IMR-90 (cell line): ENCODE data around the gene USP10. TPM values are rescaled to one million over a fixed set of nuclear protein-coding genes. Genes with fewer than 3 reads are reported as not detected.
A peak's percentile ranks its signal among the peaks of the same experiment; 100 is the strongest.

Experiments
- ATAC-seq: fragments of 200-7000 bp; cut with Tn5 transposase; 2 replicates; pipeline ENCODE4 v1.9.1; 2020; ENCODE audit warnings: low read depth, mild to moderate bottlenecking, moderate library complexity
- BruUV-seq: library from RNA; stranded (reverse); fragments of 400-500 nt; replicated peaks from 2 replicates; lab custom pipeline; 2021; lab: Mats Ljungman, UMichigan
- CTCF ChIA-PET: fragments of 300-600 bp; formaldehyde crosslinking; extraction: SDS; loops from one replicate; lab custom pipeline; 2021; ENCODE audit warnings: antibody characterized with exemption; lab: Yijun Ruan, JAX
- POLR2A ChIA-PET: fragments of 300-600 bp; sonication (Branson Sonifier 250); formaldehyde crosslinking; loops from one replicate; lab custom pipeline; 2022; ENCODE audit warnings: antibody characterized with exemption; ENCODE audit not compliant: unreplicated experiment; lab: Charles Lee
- DNase-seq: peaks from one replicate; pipeline ENCODE4 v3.0.0; 2013
- H2AFZ ChIP-seq: replicated peaks from 2 replicates; pipeline ENCODE3; 2013; ENCODE audit warnings: low read length, mild to moderate bottlenecking; ENCODE audit not compliant: poor library complexity
- H2AK5ac ChIP-seq: 2 replicates; pipeline ENCODE4 v1.6.1; 2013; ENCODE audit warnings: low read depth, low read length, inconsistent platforms
- H2AK9ac ChIP-seq: replicated peaks from 2 replicates; pipeline ENCODE3; 2013; ENCODE audit warnings: mild to moderate bottlenecking, low read depth, low read length, moderate library complexity; ENCODE audit not compliant: poor library complexity
- H2BK120ac ChIP-seq: 2 replicates; pipeline ENCODE4 v1.6.1; 2013; ENCODE audit warnings: low read depth, low read length, inconsistent platforms
- H2BK15ac ChIP-seq: 3 replicates; pipeline ENCODE4 v1.6.1; 2013; ENCODE audit warnings: low read depth, low read length, inconsistent platforms
- H2BK20ac ChIP-seq: 2 replicates; pipeline ENCODE4 v1.6.1; 2013; ENCODE audit warnings: low read depth, mild to moderate bottlenecking, inconsistent platforms, low read length, moderate library complexity
- H2BK5ac ChIP-seq: 2 replicates; pipeline ENCODE4 v1.6.1; 2013; ENCODE audit warnings: mild to moderate bottlenecking, low read depth, low read length, inconsistent platforms; ENCODE audit not compliant: poor library complexity, severe bottlenecking
- H3K14ac ChIP-seq: replicated peaks from 2 replicates; pipeline ENCODE4 v1.6.1; 2013; ENCODE audit warnings: low read depth, low read length, inconsistent platforms
- H3K18ac ChIP-seq: 2 replicates; pipeline ENCODE4 v1.6.1; 2013; ENCODE audit warnings: low read depth, low read length, control low read depth
- H3K23ac ChIP-seq: 2 replicates; pipeline ENCODE4 v1.6.1; 2013; ENCODE audit warnings: low read depth, low read length, inconsistent platforms
- H3K27ac ChIP-seq: 2 replicates; pipeline ENCODE4 v1.5.1; 2013; ENCODE audit warnings: mild to moderate bottlenecking, control low read depth, low read length; ENCODE audit not compliant: insufficient read depth
- H3K27me3 ChIP-seq: 2 replicates; pipeline ENCODE4 v1.6.1; 2013; ENCODE audit warnings: low read length; ENCODE audit not compliant: control insufficient read depth, insufficient read depth
- H3K36me3 ChIP-seq: 2 replicates; pipeline ENCODE4 v1.6.1; 2013; ENCODE audit warnings: low read length, mixed read lengths; ENCODE audit not compliant: control insufficient read depth, insufficient read depth
- H3K4ac ChIP-seq: 2 replicates; pipeline ENCODE4 v1.6.1; 2013; ENCODE audit warnings: low read depth, low read length, inconsistent platforms
- H3K4me1 ChIP-seq: 2 replicates; pipeline ENCODE4 v1.6.1; 2013; ENCODE audit warnings: low read length, mixed read lengths; ENCODE audit not compliant: control insufficient read depth, insufficient read depth
- H3K4me2 ChIP-seq: 2 replicates; pipeline ENCODE4 v1.6.1; 2013; ENCODE audit warnings: low read depth, mild to moderate bottlenecking, control low read depth, low read length, moderate library complexity
- H3K4me3 ChIP-seq: 2 replicates; pipeline ENCODE4 v1.5.1; 2013; ENCODE audit warnings: low read depth, mild to moderate bottlenecking, control low read depth, low read length, moderate library complexity; ENCODE audit not compliant: insufficient read depth
- H3K56ac ChIP-seq: 2 replicates; pipeline ENCODE4 v1.6.1; 2013; ENCODE audit warnings: low read length, inconsistent platforms; ENCODE audit not compliant: insufficient read depth; ENCODE audit errors: extremely low read depth
- H3K79me1 ChIP-seq, 2 experiments: 2 replicates each; pipeline ENCODE4 v1.6.1; 2013; ENCODE audit warnings: low read length in 2 of 2, inconsistent platforms in 1 of 2, low read depth in 1 of 2
- H3K9ac ChIP-seq: 2 replicates; pipeline ENCODE4 v1.6.1; 2013; ENCODE audit warnings: low read depth, low read length, control low read depth
- H3K9me1 ChIP-seq: 2 replicates; pipeline ENCODE4 v1.6.1; 2013; ENCODE audit warnings: low read length, inconsistent platforms; ENCODE audit not compliant: insufficient read depth
- H3K9me3 ChIP-seq: 2 replicates; pipeline ENCODE4 v1.6.1; 2013; ENCODE audit warnings: low read length; ENCODE audit not compliant: control insufficient read depth, insufficient read depth
- H4K20me1 ChIP-seq: 2 replicates; pipeline ENCODE4 v1.6.1; 2013; ENCODE audit warnings: low read length, inconsistent platforms; ENCODE audit not compliant: insufficient read depth
- H4K5ac ChIP-seq: 2 replicates; pipeline ENCODE4 v1.6.1; 2013; ENCODE audit warnings: mild to moderate bottlenecking, low read depth, low read length, control low read depth
- H4K8ac ChIP-seq, 2 experiments: 2 replicates each; pipeline ENCODE4 v1.6.1; 2013; ENCODE audit warnings: low read depth in 2 of 2, low read length in 2 of 2, control low read depth in 1 of 2, inconsistent platforms in 1 of 2
- H4K91ac ChIP-seq: 2 replicates; pipeline ENCODE4 v1.6.1; 2013; ENCODE audit warnings: low read depth, low read length, inconsistent platforms; ENCODE audit not compliant: insufficient read depth
- CHD1 ChIP-seq: IDR thresholded peaks from 2 replicates; pipeline ENCODE4 v1.6.1; 2012; ENCODE audit warnings: low read depth, low read length, improper control_type of control experiment
- CTCF ChIP-seq: conservative IDR thresholded peaks from 2 replicates; pipeline ENCODE4 v1.5.1; 2012; ENCODE audit warnings: mild to moderate bottlenecking, low read depth, low read length, improper control_type of control experiment
- FOS ChIP-seq: fragments of 150-350 bp; IDR thresholded peaks from 2 replicates; pipeline ENCODE4 v1.6.1; 2016; ENCODE audit warnings: low read depth, low read length
- MAZ ChIP-seq: IDR thresholded peaks from 2 replicates; pipeline ENCODE4 v1.6.1; 2012; ENCODE audit warnings: low read depth, mild to moderate bottlenecking, low read length, improper control_type of control experiment, moderate library complexity, borderline replicate concordance
- POLR2A ChIP-seq: IDR thresholded peaks from 2 replicates; pipeline ENCODE4 v1.6.1; 2012; ENCODE audit warnings: mild to moderate bottlenecking, low read depth, low read length
- RFX5 ChIP-seq: IDR thresholded peaks from 2 replicates; pipeline ENCODE4 v1.8.0; 2012; ENCODE audit warnings: low read depth, mild to moderate bottlenecking, low read length, moderate library complexity
- USF2 ChIP-seq: fragments of 150-350 bp; IDR thresholded peaks from 2 replicates; pipeline ENCODE4 v1.6.1; 2017; ENCODE audit warnings: mild to moderate bottlenecking, antibody characterized with exemption, low read length, low read depth
- WGBS, 2 experiments: methylation state at CpG; one replicate each; pipeline versions ENCODE4 v1.1.5 to v1.1.7; 2013; ENCODE audit warnings: missing lambda C conversion rate in 2 of 2; ENCODE audit not compliant: insufficient read length in 1 of 2; ENCODE audit errors: extremely low coverage in 2 of 2; 5-methylcytosine and 5-hydroxymethylcytosine counted together
- dilution Hi-C: fragments of 300-500 bp; cut with HindIII; formaldehyde crosslinking; loops from one replicate; pipeline ENCODE4 v1.14.3; 2018; ENCODE audit warnings: low sequenced_read_pairs; ENCODE audit not compliant: unreplicated experiment
- in situ Hi-C: fragments of 300-500 bp; cut with MboI; formaldehyde crosslinking; loops from 3 replicates; pipeline ENCODE4 v1.14.3; 2019; ENCODE audit warnings: low sequenced_read_pairs, inconsistent platforms, mixed read lengths
- intact Hi-C: fragments of 100-400 bp; cut with micrococcal nuclease; formaldehyde crosslinking; loops from 2 replicates; pipeline ENCODE4 v1.10.0; 2022
- polyA plus RNA-seq, 3 experiments: library from polyadenylated mRNA; depleted of rRNA; stranded (reverse); fragments of >200 nt; gene quantifications; 2 replicates each; pipeline ENCODE4 v1.2.3, GENCODE V29; 2012; ENCODE audit warnings: low replicate concordance in 1 of 3
- total RNA-seq: library from RNA; depleted of rRNA; stranded (reverse); fragments of >200 nt; gene quantifications from 2 replicates; pipeline ENCODE4 v1.2.3, GENCODE V29; 2012
- TF ChIP-seq, protein P1 (sequence below): fragments of 150-350 bp; IDR thresholded peaks from 2 replicates; pipeline ENCODE4 v1.6.1; 2016; ENCODE audit warnings: low read depth, mild to moderate bottlenecking, low read length, moderate library complexity, borderline replicate concordance

Gene USP10
- total and polyA plus RNA-seq, 2 of the 4 experiments (the other 2 are of a cell fraction): 54.3 to 79.0 TPM

- ATAC-seq (peak; percentile 67), DNase-seq (peak; percentile 72)
- no peak for TF ChIP-seq RFX5
- TF ChIP-seq, protein P1, sequence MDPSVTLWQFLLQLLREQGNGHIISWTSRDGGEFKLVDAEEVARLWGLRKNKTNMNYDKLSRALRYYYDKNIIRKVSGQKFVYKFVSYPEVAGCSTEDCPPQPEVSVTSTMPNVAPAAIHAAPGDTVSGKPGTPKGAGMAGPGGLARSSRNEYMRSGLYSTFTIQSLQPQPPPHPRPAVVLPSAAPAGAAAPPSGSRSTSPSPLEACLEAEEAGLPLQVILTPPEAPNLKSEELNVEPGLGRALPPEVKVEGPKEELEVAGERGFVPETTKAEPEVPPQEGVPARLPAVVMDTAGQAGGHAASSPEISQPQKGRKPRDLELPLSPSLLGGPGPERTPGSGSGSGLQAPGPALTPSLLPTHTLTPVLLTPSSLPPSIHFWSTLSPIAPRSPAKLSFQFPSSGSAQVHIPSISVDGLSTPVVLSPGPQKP: no peak
- no peak for TF ChIP-seq FOS
- TF ChIP-seq CTCF: no peak
- TF ChIP-seq CHD1: no peak
- no peak for TF ChIP-seq POLR2A
- TF ChIP-seq USF2: no peak
- TF ChIP-seq MAZ: no peak
- Histone ChIP-seq H2AFZ (no peak overlapping the region), H3K79me1 (peaks cover 48 to 92% of the 10 kb centered on the region in 2 experiments), H2BK20ac (peak overlapping the region; percentile 95; the same call in 1 of the 2 replicates), H3K4me3 (no peak overlapping the region), H4K8ac (peak overlapping the region; percentile 66 to 91; a peak in 3 of 4 replicates), H3K9me3 (no peaks in the 10 kb centered on the region), H3K4me1 (peaks cover 23% of the 10 kb centered on the region), H3K9me1 (peaks cover 23% of the 10 kb centered on the region), H3K4me2 (peak overlapping the region; percentile 51; the same call in 1 of the 2 replicates), H2BK5ac (peak overlapping the region; percentile 91), H3K14ac (peak overlapping the region; percentile 88), H4K91ac (peak overlapping the region; percentile 88), H3K27ac (peak overlapping the region; percentile 72), H2BK120ac (peak overlapping the region; percentile 90), H3K36me3 (peaks cover 24% of the 10 kb centered on the region), H2AK9ac (no peak overlapping the region), H3K9ac (peak overlapping the region; percentile 5; the same call in 1 of the 2 replicates), H3K23ac (peak overlapping the region; percentile 79), H3K18ac (peak overlapping the region; percentile 64), H3K4ac (peak overlapping the region; percentile 96), H3K56ac (peak overlapping the region; percentile 63), H4K5ac (peak overlapping the region; percentile 94), H2AK5ac (peak overlapping the region; percentile 97), H4K20me1 (peaks cover 18% of the 10 kb centered on the region), H3K27me3 (no peaks in the 10 kb centered on the region), H2BK15ac (peak overlapping the region; percentile 77; the same call in 1 of the 3 replicates)
- BruUV-seq: no TSS peak
- in situ Hi-C loops (loop anchor here (5.0 kb wide), 2 partner anchors 73 to 208 kb away; no protein-coding TSS in a partner anchor), dilution Hi-C loops (no loop called here), intact Hi-C loops (loop anchor here (10.0 kb wide), 1 partner anchor 326 kb away; no protein-coding TSS in a partner anchor)
- WGBS, 2 experiments: no CpG with 5 or more reads among the region's 8 CpGs
- ChIA-PET POLR2A (interaction anchor here (0.6 kb wide), 1 partner anchor 62 kb away, joined by 4 read pairs; no protein-coding TSS in a partner anchor), CTCF (interaction anchor here (0.9 to 2.3 kb wide), 2 partner anchors 194 to 212 kb away, joined by 4 to 7 read pairs; no protein-coding TSS in a partner anchor)
Observed at GRCh38 chr16:84759061-84759460, 59.3 kb downstream of the USP10 start.
